ENCODE data around the gene DDIT3.
"Not testable (repeated sequence)": the region's sequence is repeated elsewhere in the genome, so short reads cannot be mapped to it uniquely, and the experiment has no call there.

The DDIT3 gene

GRCh38 chr12:57511588-57512325 lies 8.6 kb downstream of the DDIT3 start:
- DNase-seq: no peak

GRCh38 chr12:57511161-57511560 lies 9.2 kb downstream of the DDIT3 start:
- no peak for DNase-seq

- DNase-seq: not testable (repeated sequence)
Measured at GRCh38 chr12:57507796-57508195, 12.5 kb downstream of the DDIT3 start.

GRCh38 chr12:57506541-57506940 lies 13.8 kb downstream of the DDIT3 start:
- DNase-seq: not testable (repeated sequence)

GRCh38 chr12:57502311-57502969 lies 17.9 kb downstream of the DDIT3 start:
- not testable (repeated sequence) for DNase-seq

GRCh38 chr12:57500213-57500612 lies 20.1 kb downstream of the DDIT3 start:
- DNase-seq: no peak

- DNase-seq: no peak
Measured at GRCh38 chr12:57498571-57498970, 21.7 kb downstream of the DDIT3 start.

- no peak for DNase-seq
Measured at GRCh38 chr12:57498132-57498502, 22.2 kb downstream of the DDIT3 start.

GRCh38 chr12:57497223-57498131 lies 22.8 kb downstream of the DDIT3 start:
- no peak for DNase-seq

- no peak for DNase-seq
Measured at GRCh38 chr12:57496822-57497221, 23.5 kb downstream of the DDIT3 start.

GRCh38 chr12:57495051-57495701 lies 25.1 kb downstream of the DDIT3 start:
- not testable (repeated sequence) for DNase-seq

GRCh38 chr12:57491393-57492280 lies 28.7 kb downstream of the DDIT3 start:
- DNase-seq: peak; percentile 75 to 88

- DNase-seq: no peak
Measured at GRCh38 chr12:57490126-57490525, 30.2 kb downstream of the DDIT3 start.

GRCh38 chr12:57489157-57489641 lies 31.1 kb downstream of the DDIT3 start:
- DNase-seq: no peak

- DNase-seq: no peak
Measured at GRCh38 chr12:57488402-57489156, 31.7 kb downstream of the DDIT3 start.

- DNase-seq: peak; percentile 97
Measured at GRCh38 chr12:57487597-57488401, 32.5 kb downstream of the DDIT3 start, which contains the start of gene MARS1. Gene MARS1, plus strand, starts transcription at chr12:57488068. Its CDS starts 23 bp downstream, at chr12:57488091.

- no peak for DNase-seq
Measured at GRCh38 chr12:57487055-57487596, 33.2 kb downstream of the DDIT3 start.

- no peak for DNase-seq
Measured at GRCh38 chr12:57485695-57486094, 34.6 kb downstream of the DDIT3 start.

GRCh38 chr12:57483466-57483865 lies 36.8 kb downstream of the DDIT3 start:
- no peak for DNase-seq

- no peak for DNase-seq
Measured at GRCh38 chr12:57481671-57482070, 38.6 kb downstream of the DDIT3 start.

Measured in Kasumi-1 (cell line).